DOHH2 (cell line): ENCODE data around the gene PAX6.

Source experiments
- H3F3A ChIP-seq: fragments of 200-600 bp; sonication (generic), shearing (Covaris generic); 2 replicates; pipeline ENCODE4 v1.6.0; 2016; ENCODE audit warnings: antibody characterized with exemption, mild to moderate bottlenecking; ENCODE audit not compliant: control insufficient read depth, insufficient read depth
- H3K27ac ChIP-seq: fragments of 200-600 bp; sonication (generic); 2 replicates; pipeline ENCODE4 v1.5.1; 2014; ENCODE audit warnings: low read depth, mild to moderate bottlenecking, low read length, moderate library complexity
- H3K27me3 ChIP-seq: fragments of 200-600 bp; sonication (generic); 2 replicates; pipeline ENCODE4 v1.6.1; 2014; ENCODE audit warnings: mild to moderate bottlenecking, low read length, mixed read lengths; ENCODE audit not compliant: control insufficient read depth
- H3K36me3 ChIP-seq: fragments of 200-600 bp; sonication (generic); 2 replicates; pipeline ENCODE4 v1.6.1; 2014; ENCODE audit warnings: mild to moderate bottlenecking, low read length, moderate library complexity, mixed read lengths; ENCODE audit not compliant: control insufficient read depth
- H3K4me1 ChIP-seq: fragments of 200-600 bp; sonication (generic); 2 replicates; pipeline ENCODE4 v1.6.1; 2014; ENCODE audit warnings: mild to moderate bottlenecking, low read length, mixed read lengths; ENCODE audit not compliant: control insufficient read depth
- H3K4me2 ChIP-seq: fragments of 200-600 bp; sonication (generic); 2 replicates; pipeline ENCODE4 v1.6.0; 2014; ENCODE audit warnings: mild to moderate bottlenecking, low read length, moderate library complexity
- H3K4me3 ChIP-seq: fragments of 200-600 bp; sonication (generic); 2 replicates; pipeline ENCODE4 v1.5.1; 2014; ENCODE audit warnings: mild to moderate bottlenecking, low read length, mixed read lengths
- H3K79me2 ChIP-seq: fragments of 200-600 bp; sonication (generic); 2 replicates; pipeline ENCODE4 v1.6.1; 2014; ENCODE audit warnings: mild to moderate bottlenecking, low read length, mixed read lengths; ENCODE audit not compliant: control insufficient read depth
- H3K9me2 ChIP-seq: fragments of 200-600 bp; sonication (generic); replicated peaks from 2 replicates; pipeline ENCODE4 v1.6.1; 2014; ENCODE audit warnings: mild to moderate bottlenecking, low read length, mixed read lengths; ENCODE audit not compliant: control insufficient read depth
- H3K9me3 ChIP-seq: fragments of 200-600 bp; sonication (generic); 2 replicates; pipeline ENCODE4 v1.6.1; 2014; ENCODE audit warnings: antibody characterized with exemption, low read length, mixed read lengths; ENCODE audit not compliant: control insufficient read depth, insufficient read depth
- H4K20me1 ChIP-seq: fragments of 200-600 bp; sonication (generic); 2 replicates; pipeline ENCODE4 v1.6.0; 2014; ENCODE audit warnings: low read depth, mild to moderate bottlenecking, antibody characterized with exemption, low read length, moderate library complexity; ENCODE audit not compliant: control insufficient read depth, insufficient read depth
- EZH2phosphoT487 ChIP-seq: fragments of 200-600 bp; sonication (generic); IDR thresholded peaks from 2 replicates; pipeline ENCODE4 v1.6.1; 2017; ENCODE audit warnings: borderline replicate concordance, mild to moderate bottlenecking, antibody characterized with exemption, low read length, moderate library complexity, mixed read lengths
- TF ChIP-seq, protein P1 (sequence below): fragments of 200-600 bp; sonication (generic); IDR thresholded peaks from one replicate; pipeline ENCODE4 v1.5.1; 2014; ENCODE audit warnings: antibody characterized with exemption, mild to moderate bottlenecking, low read depth, low read length; ENCODE audit not compliant: poor library complexity, severe bottlenecking

Gene PAX6

DNA sequence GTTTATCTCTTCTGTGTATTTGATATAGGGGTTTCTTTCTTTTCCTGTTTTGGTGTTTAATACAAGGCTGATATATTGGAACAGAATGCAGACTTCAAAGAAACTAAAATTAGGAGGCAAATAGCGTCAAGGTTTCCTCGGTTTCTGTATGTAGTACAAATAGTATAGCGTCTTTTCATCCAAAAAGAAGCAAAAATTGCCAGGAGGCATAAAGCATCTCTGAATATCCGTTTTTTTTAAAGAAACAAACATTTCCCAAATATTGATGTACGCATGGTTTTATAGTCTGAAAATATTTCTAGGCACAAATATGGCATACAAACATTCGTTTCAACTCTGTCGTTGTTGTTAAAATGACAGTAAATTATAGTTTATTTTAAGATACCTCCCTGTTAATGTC is 17.1 kb upstream of the PAX6 start:
- Histone ChIP-seq H3K9me3 (no peaks in the 10 kb centered on the region), H3K27ac (no peak overlapping the region), H3K4me2 (no peak overlapping the region), H3F3A (no peaks in the 10 kb centered on the region), H4K20me1 (no peaks in the 10 kb centered on the region), H3K27me3 (no peaks in the 10 kb centered on the region), H3K9me2 (no peaks in the 10 kb centered on the region), H3K79me2 (no peaks in the 10 kb centered on the region), H3K4me1 (no peaks in the 10 kb centered on the region), H3K4me3 (no peak overlapping the region), H3K36me3 (no peaks in the 10 kb centered on the region)
- no peak for TF ChIP-seq EZH2phosphoT487
- TF ChIP-seq, protein P1, sequence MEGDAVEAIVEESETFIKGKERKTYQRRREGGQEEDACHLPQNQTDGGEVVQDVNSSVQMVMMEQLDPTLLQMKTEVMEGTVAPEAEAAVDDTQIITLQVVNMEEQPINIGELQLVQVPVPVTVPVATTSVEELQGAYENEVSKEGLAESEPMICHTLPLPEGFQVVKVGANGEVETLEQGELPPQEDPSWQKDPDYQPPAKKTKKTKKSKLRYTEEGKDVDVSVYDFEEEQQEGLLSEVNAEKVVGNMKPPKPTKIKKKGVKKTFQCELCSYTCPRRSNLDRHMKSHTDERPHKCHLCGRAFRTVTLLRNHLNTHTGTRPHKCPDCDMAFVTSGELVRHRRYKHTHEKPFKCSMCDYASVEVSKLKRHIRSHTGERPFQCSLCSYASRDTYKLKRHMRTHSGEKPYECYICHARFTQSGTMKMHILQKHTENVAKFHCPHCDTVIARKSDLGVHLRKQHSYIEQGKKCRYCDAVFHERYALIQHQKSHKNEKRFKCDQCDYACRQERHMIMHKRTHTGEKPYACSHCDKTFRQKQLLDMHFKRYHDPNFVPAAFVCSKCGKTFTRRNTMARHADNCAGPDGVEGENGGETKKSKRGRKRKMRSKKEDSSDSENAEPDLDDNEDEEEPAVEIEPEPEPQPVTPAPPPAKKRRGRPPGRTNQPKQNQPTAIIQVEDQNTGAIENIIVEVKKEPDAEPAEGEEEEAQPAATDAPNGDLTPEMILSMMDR = no peak

DNA sequence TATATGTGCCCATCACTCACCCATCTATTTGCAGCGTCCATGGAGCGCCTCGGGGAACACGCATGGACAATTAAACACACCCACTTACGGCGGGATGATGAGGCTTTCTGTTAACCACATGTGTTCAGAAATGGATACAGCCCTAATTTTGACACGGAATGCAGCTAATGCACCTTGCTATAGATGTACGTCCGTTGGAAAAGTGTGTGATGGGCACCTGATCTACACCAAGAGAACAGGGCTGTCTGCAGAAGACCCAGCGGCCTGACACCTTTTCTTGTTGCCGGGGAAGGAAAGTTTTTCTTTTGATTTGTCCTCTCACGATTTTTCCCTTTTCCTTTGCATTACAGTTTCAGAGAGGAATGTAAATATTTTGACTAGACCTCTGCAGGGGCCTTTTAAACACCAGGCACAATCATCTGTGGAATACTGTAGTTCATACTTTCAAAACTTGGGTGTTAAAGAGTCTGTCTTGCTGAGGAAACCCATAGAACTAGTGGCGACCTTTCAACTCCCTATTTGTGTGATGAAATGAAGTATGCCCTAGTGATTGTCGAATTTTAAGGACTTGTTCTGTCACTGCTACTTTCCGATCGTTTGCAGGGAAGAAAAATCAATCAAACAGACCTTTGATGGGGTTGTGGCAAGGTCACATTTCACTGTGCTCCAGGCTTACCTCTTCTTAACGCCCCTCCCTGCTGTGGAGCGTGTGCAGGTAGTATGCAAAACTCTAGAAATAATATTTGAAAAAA is 16.5 kb upstream of the PAX6 start:
- Histone ChIP-seq H3K4me3 (no peak overlapping the region), H3K4me1 (no peaks in the 10 kb centered on the region), H3F3A (no peaks in the 10 kb centered on the region), H3K27me3 (no peaks in the 10 kb centered on the region), H3K4me2 (no peak overlapping the region), H3K9me3 (no peaks in the 10 kb centered on the region), H3K79me2 (no peaks in the 10 kb centered on the region), H3K27ac (no peak overlapping the region), H3K9me2 (no peaks in the 10 kb centered on the region), H3K36me3 (no peaks in the 10 kb centered on the region), H4K20me1 (no peaks in the 10 kb centered on the region)
- TF ChIP-seq EZH2phosphoT487 = no peak
- TF ChIP-seq, protein P1 = no peak

DNA sequence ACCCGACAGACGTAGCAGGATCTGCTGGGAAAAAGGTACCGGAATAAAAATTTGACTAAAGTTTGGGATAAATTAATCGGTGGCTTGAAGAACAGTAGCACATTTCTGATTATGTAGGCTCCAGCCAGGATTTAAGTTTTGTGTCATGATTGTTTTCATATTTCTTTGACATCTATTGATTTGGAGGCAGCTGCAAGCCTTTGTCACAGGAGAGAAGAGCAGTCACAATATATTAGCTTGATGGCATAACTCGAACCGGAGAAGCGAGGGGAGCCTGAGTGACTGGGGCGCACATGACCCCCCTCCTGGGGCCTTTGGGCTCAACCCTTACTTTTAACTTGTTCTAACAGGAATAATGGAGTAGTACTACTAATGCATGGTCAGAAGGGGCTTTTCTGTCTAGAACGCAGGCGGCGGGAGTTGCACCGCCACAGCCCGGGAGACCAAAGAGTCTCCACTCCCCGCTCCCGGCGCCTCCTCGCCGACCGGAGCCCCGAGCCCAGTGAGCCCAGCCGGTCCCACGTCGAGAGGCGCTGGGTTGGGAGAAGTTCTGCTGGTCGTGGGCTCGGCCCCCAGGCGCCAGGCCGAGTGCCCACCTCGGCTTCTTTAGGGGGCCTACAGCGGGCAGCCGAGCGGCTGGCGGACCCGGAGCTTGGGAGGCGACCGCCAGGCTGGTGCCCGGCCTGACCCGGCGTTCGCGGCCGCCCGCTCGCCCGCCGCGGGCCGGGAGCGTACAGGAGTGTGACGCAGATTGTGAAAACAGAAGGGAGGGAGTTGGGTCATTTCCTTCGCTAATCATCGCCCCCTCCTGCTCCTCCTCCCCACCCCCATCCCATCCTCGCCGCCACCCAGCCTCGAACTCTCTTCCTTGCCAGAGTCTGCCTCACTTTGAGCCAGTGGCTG is 15.7 kb upstream of the PAX6 start:
- TF ChIP-seq, protein P1 = no peak
- no peak for TF ChIP-seq EZH2phosphoT487

More for the DNA sequence above, 15.7 kb upstream of the PAX6 start:
- no peak overlapping the region for H3K4me3 ChIP-seq
- H3K36me3 ChIP-seq = no peaks in the 10 kb centered on the region
- no peaks in the 10 kb centered on the region for H3K4me1 ChIP-seq
- H3K27me3 ChIP-seq = no peaks in the 10 kb centered on the region
- no peak overlapping the region for H3K4me2 ChIP-seq
- H3F3A ChIP-seq = no peaks in the 10 kb centered on the region
- H4K20me1 ChIP-seq = no peaks in the 10 kb centered on the region
- H3K9me2 ChIP-seq = no peaks in the 10 kb centered on the region
- H3K27ac ChIP-seq = no peak overlapping the region
- H3K9me3 ChIP-seq = no peaks in the 10 kb centered on the region
- no peaks in the 10 kb centered on the region for H3K79me2 ChIP-seq
